Memory B cell (primary cell): ENCODE results near the gene TNRC18.

Source experiments
- ATAC-seq: fragments of 150-1000 bp; cut with Tn5 transposase; 2 replicates; pipeline ENCODE4 v1.10.0; 2021; ENCODE audit warnings: low read depth, mild to moderate bottlenecking, moderate library complexity
- DNase-seq, 2 donors: peaks; one replicate each; pipeline ENCODE4 v3.0.0; 2022; ENCODE audit warnings: low spot score in 2 of 2
- H3K27ac Mint-ChIP-seq: one replicate; pipeline ENCODE4 v1.8.0; 2022; ENCODE audit warnings: mild to moderate bottlenecking, moderate library complexity, mixed read lengths
- H3K27me3 Mint-ChIP-seq: one replicate; pipeline ENCODE4 v1.8.0; 2022; ENCODE audit warnings: mixed read lengths
- H3K36me3 Mint-ChIP-seq: one replicate; pipeline ENCODE4 v1.8.0; 2022; ENCODE audit warnings: mild to moderate bottlenecking, mixed read lengths
- H3K4me1 Mint-ChIP-seq: one replicate; pipeline ENCODE4 v1.8.0; 2022; ENCODE audit warnings: mixed read lengths
- H3K4me3 Mint-ChIP-seq: one replicate; pipeline ENCODE4 v1.8.0; 2022; ENCODE audit warnings: mild to moderate bottlenecking, moderate library complexity, mixed read lengths
- H3K9me3 Mint-ChIP-seq: one replicate; pipeline ENCODE4 v1.8.0; 2022; ENCODE audit warnings: mixed read lengths

Gene TNRC18

DNA sequence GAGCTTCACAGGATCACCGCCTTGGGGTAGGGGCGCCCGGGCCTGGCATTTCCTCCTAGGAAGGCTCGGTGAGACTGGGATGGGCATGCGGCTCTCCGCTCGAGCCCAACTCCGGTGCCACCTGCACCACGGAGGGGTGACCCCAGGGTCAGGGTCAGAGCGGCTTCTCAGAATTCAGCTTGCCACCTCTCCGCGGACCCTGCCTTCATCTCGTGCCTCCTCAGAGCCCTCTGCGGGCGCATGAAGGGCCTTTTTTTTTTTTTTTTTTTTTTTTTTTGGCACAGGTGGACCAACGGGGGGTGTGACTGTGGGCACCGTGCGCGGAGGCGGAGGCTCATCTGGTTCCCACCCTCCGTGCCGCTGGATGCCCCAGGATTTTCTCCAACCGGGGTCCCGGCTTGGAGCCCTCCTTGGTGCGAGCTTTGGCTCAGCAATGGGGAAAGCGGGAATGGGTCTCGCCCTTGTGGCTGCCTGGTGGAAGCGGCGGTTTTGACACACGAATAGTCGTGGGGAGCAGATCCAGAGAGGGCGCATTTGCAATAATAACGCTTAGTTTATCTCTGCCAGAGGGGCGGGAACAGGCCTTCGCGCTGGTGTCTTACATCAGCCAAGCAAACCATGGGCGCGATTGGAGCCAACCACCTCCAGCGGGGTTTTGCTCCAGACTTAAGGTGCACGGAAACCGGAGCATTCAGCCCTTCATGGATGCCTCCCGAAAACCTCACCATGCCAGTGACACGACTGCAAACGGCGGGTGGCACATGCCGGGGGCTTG lies 5.0 kb upstream of the TNRC18 start:
- H3K4me3 Mint-ChIP-seq: no peak overlapping the region
- H3K9me3 Mint-ChIP-seq: peaks cover 3% of the 10 kb centered on the region
- H3K27me3 Mint-ChIP-seq: peaks cover 31% of the 10 kb centered on the region
- H3K4me1 Mint-ChIP-seq: peaks cover 22% of the 10 kb centered on the region
- peaks cover 3% of the 10 kb centered on the region for H3K36me3 Mint-ChIP-seq
- no peak for ATAC-seq
- H3K27ac Mint-ChIP-seq: peak overlapping the region; percentile 28
- DNase-seq: peak in 1 of 2 donors; percentile 34

DNA sequence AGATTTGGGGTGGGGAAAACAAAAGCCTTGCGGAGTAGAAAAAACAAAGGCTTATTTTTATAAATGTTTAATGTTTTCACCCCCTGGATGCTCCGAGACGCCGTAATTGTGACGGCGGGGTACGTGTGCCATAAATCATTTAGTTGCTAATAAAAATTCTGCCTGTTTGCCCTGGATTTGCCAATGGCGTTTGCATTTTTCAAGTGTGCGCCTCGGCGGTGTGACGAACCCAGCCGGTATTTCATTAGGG lies 2.5 kb upstream of the TNRC18 start:
- ATAC-seq: no peak
- DNase-seq: no peak
- Mint-ChIP-seq H3K36me3 (no peaks in the 10 kb centered on the region), H3K27me3 (peaks cover 17% of the 10 kb centered on the region), H3K4me3 (no peak overlapping the region), H3K27ac (peak overlapping the region; percentile 50), H3K9me3 (no peaks in the 10 kb centered on the region), H3K4me1 (peaks cover 20% of the 10 kb centered on the region)

DNA sequence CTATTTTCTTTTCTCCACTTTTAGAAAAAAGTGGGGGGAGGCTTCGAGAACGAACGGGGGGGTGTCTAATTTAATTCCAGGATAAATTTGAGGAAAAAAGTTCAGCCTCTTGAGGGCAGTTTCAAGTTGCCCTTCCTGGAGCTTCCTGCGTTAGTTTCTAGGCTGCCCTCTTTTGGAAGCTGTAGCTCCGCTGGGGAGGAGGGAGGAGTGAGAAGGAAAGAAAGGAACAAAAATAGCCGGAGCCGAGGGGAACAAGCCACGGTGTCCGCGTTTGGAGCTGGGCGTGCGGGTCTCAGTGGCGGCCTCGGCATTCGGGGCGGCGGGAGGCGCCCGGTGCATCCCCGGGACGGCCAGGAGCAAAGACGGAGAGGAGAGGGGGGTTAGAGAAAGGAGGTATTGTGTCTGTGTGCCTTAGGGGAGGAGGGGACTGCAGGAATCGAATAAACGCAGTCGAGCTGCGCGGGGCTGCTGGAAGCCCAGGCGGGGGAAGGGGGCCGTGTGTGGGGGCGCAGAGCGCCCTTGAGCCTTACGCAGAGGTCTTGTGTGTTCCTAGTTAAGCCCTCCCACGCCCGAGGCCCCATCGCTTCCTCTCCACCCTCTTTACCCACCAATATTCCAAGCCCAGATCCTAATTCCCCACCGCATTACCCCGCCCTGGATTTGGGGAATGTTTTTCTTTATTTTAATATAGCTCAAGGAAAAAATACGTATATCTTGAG lies 2.0 kb upstream of the TNRC18 start:
- Mint-ChIP-seq H3K4me3 (peak overlapping the region; percentile 50), H3K27me3 (peaks cover 19% of the 10 kb centered on the region), H3K36me3 (no peaks in the 10 kb centered on the region), H3K4me1 (peaks cover 22% of the 10 kb centered on the region), H3K27ac (peak overlapping the region; percentile 50), H3K9me3 (no peaks in the 10 kb centered on the region)
- ATAC-seq: no peak
- peak; percentile 37 to 45 for DNase-seq

DNA sequence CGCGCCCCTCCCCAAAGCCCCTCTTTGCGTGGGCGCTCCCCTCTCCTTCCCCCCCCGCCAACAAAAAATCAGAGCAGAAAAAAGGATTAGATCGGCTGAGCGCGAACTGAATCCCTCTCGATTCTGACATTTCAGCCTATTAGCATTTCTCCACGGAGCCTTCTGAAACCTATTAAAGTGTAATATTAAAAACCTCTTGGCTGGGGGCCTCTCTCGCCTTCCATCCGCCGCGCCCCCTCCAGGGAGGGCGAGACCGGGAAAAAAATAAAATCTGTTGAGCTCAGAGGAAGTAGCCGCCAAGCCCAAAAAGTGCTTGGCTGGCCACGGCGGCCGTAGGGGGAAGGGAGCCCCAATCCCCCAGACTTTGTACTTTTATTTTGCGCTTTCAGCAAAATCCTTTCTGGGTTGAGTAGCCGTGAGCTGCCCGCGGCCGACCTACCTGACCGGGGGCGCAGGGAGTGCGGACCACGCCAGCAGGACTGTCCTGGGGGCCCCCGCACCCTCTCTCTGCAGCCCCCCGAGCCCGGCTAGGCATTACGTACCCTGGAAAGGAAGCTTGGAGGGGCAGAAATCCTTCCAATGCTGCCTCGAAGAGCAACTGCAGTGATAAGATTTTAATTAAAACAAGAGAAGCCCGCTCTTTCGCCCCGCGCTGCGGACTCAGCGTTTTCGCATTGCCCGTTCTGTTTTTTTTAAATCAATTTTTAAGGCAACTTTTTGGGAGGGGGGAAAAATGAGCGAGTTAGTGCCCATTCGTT lies 1.3 kb upstream of the TNRC18 start:
- no peak for ATAC-seq
- peak overlapping the region; percentile 50 for H3K27ac Mint-ChIP-seq
- H3K9me3 Mint-ChIP-seq: no peaks in the 10 kb centered on the region
- peak; percentile 25 to 45 for DNase-seq
- H3K27me3 Mint-ChIP-seq: peaks cover 15% of the 10 kb centered on the region
- H3K4me1 Mint-ChIP-seq: peaks cover 23% of the 10 kb centered on the region
- no peaks in the 10 kb centered on the region for H3K36me3 Mint-ChIP-seq
- H3K4me3 Mint-ChIP-seq: peak overlapping the region; percentile 65

DNA sequence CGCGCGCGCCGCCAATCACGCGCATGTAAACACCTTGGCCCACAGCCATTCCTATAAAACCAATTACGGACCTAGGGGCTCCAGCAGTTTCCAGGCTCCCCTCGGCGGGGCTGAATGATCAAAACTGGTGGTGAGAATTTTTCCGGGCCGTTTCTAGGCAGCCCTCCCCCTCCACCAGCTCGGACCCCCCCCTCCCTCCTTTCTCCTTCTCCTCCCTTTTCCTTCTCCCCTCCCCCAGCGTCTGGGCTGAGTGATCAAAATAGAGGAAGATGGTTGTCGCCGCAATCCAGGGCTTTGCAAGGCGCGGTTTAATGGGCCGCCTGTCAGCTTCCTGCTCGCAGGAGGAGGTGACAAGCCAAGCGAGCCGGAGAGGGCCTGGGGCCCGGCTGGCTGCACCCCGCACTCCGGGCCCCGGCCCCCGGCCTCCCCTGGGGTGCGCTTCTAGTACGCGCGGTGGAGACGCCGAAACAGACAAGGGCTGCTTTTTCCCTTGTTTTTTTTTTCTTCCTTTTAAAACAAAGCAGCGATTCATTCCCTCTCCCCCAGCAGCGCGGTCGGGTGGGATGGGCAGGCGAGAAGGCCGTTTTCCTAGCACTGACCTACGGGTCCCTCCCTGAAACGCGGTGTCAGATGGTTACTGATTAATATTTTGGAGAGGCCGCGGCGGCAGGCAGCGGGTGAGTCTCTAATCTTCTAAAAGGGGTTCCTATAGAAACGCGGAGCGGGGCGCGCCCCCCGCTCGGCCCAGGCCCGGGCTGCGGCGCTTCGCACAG lies 528 bp upstream of the TNRC18 start:
- Mint-ChIP-seq H3K9me3 (no peaks in the 10 kb centered on the region), H3K36me3 (no peaks in the 10 kb centered on the region), H3K4me1 (peaks cover 19% of the 10 kb centered on the region), H3K27ac (peak overlapping the region; percentile 33), H3K4me3 (peak overlapping the region; percentile 83), H3K27me3 (peaks cover 10% of the 10 kb centered on the region)
- ATAC-seq: peak; percentile 62
- peak; percentile 33 to 43 for DNase-seq

DNA sequence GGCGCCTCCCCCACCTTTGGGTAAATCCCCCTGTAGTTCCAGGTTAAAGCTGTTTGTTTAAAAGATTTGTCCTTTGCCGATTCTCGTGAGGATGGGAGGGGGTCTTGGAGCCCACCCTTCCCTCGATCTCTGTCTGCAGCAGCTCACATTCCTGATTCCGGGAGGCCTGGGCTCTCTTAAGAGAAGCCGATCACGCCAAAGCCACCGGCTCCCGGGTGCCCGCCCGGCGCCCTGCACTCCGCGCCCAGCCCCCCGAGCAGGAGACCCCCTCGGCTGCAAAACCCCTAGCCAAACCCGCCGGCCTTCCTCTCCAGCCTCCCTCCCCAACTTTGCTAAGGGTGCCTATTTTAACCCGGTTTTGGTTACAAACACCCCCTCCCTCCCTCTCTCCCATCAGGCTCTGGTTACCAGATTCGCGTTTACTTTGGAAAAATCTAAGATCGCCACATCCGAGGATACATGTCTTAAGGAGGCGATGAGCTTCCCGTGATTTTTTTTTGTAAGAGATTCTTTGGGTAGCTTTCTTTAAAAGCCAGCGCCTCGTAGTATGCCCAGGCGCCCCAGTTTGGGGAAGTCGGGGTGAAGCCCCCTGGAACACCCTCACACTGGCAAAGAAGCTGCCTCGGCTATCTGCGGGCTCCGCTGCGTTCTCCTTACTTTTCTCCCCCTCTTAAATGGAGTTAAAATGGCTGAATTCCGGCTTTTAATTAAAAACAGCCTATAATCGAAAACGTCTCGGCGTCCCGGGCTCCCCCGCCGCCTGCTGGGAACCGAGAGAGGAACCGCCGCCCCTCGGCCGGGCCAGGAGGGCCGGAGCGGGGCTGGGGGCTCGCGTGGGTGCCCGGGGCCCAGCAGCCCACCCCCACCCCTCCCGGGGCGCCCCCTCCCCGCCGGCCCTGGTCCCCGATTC lies 983 bp downstream of the TNRC18 start:
- peak in 1 of 2 donors; percentile 20 for DNase-seq

DNA sequence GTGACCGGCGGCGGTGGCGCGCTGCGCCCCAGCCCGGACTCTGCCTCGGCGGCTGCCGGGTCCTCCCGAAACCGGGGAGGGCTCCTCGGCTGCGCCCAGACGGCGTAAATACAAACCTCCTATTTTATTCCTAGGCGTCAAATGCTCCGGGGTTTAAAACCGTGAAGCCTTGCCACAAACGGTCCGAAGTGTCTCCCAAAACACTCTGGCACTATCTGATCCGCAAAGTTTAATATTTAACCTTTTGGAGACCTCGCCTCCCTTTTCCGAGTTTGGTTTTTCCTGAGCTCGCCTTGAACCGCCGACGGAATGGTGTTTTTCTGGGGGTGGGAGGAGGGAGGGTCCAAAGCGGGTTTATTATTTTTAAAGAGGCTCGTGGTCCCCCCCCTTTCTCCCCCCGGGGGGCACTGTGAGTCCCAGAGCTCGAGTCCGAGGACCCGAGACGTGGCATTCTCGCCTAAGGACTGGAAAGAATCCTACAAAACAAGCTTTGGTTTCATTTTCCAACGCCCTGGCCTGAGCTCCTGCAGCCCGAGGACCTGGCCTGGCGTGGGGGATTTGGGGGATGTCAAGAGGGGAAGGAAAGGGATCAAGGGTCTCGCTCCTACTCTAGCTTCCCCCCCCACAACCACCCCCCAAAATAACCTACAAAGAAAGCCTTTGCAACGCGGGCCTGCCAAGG lies 1.8 kb downstream of the TNRC18 start:
- Mint-ChIP-seq H3K9me3 (no peaks in the 10 kb centered on the region), H3K4me3 (peak overlapping the region; percentile 69), H3K27ac (no peak overlapping the region), H3K36me3 (no peaks in the 10 kb centered on the region), H3K27me3 (peaks cover 20% of the 10 kb centered on the region), H3K4me1 (peaks cover 20% of the 10 kb centered on the region)
- DNase-seq: peak; percentile 11 to 38
- ATAC-seq: no peak

More for the DNA sequence above, 983 bp downstream of the TNRC18 start:
- no peak for ATAC-seq
- peak overlapping the region; percentile 69 for H3K4me3 Mint-ChIP-seq
- peaks cover 22% of the 10 kb centered on the region for H3K4me1 Mint-ChIP-seq
- H3K36me3 Mint-ChIP-seq: no peaks in the 10 kb centered on the region
- peaks cover 20% of the 10 kb centered on the region for H3K27me3 Mint-ChIP-seq
- H3K9me3 Mint-ChIP-seq: no peaks in the 10 kb centered on the region
- H3K27ac Mint-ChIP-seq: no peak overlapping the region

DNA sequence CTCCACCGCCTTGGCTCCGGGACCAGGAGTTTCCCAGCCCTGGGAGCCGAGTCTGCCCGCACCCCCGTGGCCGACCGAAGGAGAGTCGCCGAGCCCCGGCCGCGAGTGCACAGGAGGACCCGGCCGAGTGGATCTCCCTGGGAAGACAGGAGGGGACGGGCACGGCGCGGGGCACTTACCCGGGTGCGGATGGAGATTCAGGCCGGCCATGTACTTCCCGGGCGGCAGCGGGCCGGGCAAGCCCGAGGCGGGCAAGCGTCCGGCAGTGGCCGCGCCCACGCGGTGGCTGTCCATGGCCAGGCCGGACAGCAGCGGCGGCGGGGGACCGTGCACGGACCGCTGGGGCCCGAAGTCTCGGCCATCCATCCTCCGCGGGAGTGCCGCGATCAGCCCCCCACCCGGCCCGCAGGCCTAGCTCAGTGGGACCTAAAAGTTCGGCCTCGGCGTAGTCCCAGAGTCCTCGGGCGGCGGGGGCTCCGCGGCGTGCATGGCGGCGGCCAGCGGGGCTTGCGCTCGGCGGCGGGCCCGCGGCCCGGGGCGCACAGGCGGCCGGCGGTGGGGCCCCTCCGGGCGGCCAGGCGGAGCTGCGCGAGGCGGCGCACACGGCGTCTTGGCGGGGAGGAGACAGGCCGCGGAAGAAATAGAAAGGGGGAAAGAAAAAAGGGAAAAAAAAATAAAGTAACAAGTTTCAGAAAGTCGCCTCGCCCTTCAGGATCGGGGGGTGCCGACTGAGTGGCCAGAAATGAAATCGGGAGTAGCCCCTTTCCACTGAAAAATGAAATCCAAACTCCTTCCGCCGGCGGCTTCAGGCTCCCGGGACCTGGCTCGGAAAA lies 2.5 kb downstream of the TNRC18 start:
- H3K36me3 Mint-ChIP-seq: no peaks in the 10 kb centered on the region
- DNase-seq (peak in 1 of 2 donors; percentile 59), ATAC-seq (peak; percentile 19)
- H3K27ac Mint-ChIP-seq: peak overlapping the region; percentile 69
- peak overlapping the region; percentile 80 for H3K4me3 Mint-ChIP-seq
- H3K27me3 Mint-ChIP-seq: peaks cover 20% of the 10 kb centered on the region
- no peaks in the 10 kb centered on the region for H3K9me3 Mint-ChIP-seq
- H3K4me1 Mint-ChIP-seq: peaks cover 20% of the 10 kb centered on the region

DNA sequence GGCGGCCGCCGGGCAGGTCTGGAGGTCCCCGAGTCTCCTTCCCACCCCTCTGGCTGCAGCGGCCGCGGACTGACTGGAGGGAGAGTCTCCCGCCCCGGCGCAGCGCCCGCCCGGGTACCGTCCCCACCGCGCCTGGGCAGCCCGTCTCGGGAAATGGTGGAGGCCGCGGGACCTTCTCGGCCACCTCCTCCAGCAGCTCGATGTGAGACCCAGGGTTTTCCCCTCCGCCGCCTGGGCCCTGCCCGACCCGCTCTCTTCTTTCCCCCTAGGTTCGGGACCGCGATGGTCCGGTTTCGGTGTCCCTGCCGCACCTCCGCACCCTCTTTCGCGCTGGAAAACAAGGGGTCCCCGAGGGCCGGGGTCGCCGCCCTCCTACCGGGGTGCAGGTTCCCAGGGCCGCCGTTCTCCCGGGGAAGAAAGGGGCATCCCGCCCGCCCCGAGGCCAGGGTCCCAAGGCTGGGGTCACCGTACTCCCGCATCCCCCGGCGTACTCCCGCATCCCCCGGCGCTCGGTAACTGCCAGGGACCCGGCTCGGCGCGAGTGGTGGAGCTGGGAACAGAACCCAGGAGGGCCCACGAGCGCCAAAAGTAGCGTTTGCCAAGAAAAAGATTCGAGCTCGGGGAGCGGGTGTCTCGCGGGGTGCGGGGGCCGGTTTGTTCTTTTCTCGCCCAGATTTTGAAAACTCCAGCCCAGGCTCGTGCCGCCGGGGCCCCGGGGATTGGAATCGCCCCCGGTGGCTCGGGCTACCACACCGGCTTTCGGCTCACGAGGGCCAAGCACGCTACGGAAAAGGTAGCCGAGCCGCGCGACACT lies 3.4 kb downstream of the TNRC18 start:
- ATAC-seq: no peak
- H3K27ac Mint-ChIP-seq: peak overlapping the region; percentile 69

DNA sequence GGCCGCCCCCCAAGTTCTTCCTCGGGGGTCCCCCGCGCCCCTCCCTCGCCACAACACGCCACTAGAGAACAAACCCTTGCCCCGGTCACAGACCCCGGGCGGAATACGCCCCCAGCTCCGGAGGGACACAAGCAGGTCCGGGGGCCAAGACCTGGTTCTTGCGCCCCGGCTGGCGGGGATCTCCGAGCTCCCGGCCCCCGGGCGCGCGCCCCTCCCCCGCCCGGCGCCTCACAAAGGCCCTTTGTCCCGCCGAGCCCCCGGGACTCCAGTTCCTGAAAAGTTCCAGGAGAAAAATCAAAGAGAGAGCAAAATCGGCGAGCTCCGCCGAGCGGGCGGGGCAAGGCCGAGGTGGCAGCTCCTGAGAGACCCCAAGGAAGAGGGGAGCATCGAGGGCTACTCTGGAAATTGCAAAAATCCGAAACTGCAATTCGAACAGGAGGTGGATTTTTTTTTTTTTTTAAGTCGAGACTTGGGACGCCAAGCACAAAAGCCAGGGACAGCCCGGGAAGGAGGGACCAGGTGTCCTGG lies 4.0 kb downstream of the TNRC18 start:
- H3K9me3 Mint-ChIP-seq: no peaks in the 10 kb centered on the region
- no peak overlapping the region for H3K27ac Mint-ChIP-seq
- H3K4me1 Mint-ChIP-seq: peaks cover 11% of the 10 kb centered on the region
- H3K4me3 Mint-ChIP-seq: peak overlapping the region; percentile 37
- ATAC-seq (no peak), DNase-seq (peak in 1 of 2 donors; percentile 35)
- H3K27me3 Mint-ChIP-seq: peaks cover 21% of the 10 kb centered on the region
- no peaks in the 10 kb centered on the region for H3K36me3 Mint-ChIP-seq

More for the DNA sequence above, 3.4 kb downstream of the TNRC18 start:
- H3K4me1 Mint-ChIP-seq: peaks cover 14% of the 10 kb centered on the region
- no peaks in the 10 kb centered on the region for H3K9me3 Mint-ChIP-seq
- DNase-seq: peak; percentile 31 to 51
- H3K36me3 Mint-ChIP-seq: no peaks in the 10 kb centered on the region
- peak overlapping the region; percentile 80 for H3K4me3 Mint-ChIP-seq
- peaks cover 16% of the 10 kb centered on the region for H3K27me3 Mint-ChIP-seq

DNA sequence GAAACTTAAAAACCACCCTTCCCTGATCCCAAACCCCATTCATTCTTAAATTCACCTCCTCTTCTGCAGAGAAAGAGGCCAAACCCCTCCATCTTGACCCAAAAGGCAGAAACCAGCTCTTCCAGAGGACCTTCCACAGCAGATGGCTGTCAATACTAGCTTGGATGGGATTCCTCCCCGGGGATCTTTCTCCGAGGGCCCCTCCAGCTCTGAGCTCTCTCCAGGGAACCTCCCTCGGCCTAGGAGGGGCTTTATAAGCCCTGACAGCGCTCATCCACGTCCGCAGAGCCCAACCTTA lies 5.4 kb downstream of the TNRC18 start:
- DNase-seq (no peak), ATAC-seq (no peak)
- Mint-ChIP-seq H3K27me3 (peaks cover 19% of the 10 kb centered on the region), H3K36me3 (no peaks in the 10 kb centered on the region), H3K4me3 (peak overlapping the region; percentile 38), H3K9me3 (no peaks in the 10 kb centered on the region), H3K4me1 (peaks cover 9% of the 10 kb centered on the region), H3K27ac (no peak overlapping the region)
